ENCODE results near the gene SLC8A1. TPM values are rescaled to one million over a fixed set of nuclear protein-coding genes. Genes with fewer than 3 reads are reported as not detected.
"Not testable (repeated sequence)": the region's sequence is repeated elsewhere in the genome, so short reads cannot be mapped to it uniquely, and the experiment has no call there.

Gene SLC8A1
- polyA plus RNA-seq, 3 donors: 0.62 to 1.9 (median 0.79) TPM

GRCh38 chr2:40102447-40102846 lies 349.4 kb downstream of the SLC8A1 start:
- WGBS, 3 donors: 65 to 92% (median 90%) methylated on average over 6 of the region's 6 CpGs
- H3K27ac ChIP-seq (ENCODE audit: low read depth, low read length): no peak overlapping the region

DNA sequence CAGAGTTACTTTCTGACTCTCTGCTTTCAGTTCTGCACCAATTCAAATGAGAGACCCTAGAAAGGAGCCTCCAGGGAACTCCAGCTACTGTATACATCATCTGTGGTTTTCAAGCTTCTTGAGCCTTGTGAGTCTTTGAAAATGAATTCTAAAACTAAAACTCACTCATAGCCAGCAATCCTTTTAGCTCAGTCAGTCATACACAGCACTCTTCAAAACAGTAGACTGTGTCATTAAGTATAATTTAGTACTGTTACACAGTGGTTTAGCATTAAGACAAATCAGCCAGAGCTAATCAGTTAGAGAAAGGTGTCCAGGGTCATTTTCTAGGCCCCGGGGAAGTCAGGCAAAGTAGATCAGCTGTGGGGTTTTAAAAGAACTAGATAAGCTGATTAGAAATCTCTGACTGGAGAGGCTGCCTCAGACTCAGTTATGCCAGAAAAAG lies 350.7 kb downstream of the SLC8A1 start:
- no peak overlapping the region for H3K27ac ChIP-seq (ENCODE audit: low read depth, low read length)
- 1 to 40% (median 13%) methylated on average over 1 of the region's 1 CpG for WGBS, 3 donors

DNA sequence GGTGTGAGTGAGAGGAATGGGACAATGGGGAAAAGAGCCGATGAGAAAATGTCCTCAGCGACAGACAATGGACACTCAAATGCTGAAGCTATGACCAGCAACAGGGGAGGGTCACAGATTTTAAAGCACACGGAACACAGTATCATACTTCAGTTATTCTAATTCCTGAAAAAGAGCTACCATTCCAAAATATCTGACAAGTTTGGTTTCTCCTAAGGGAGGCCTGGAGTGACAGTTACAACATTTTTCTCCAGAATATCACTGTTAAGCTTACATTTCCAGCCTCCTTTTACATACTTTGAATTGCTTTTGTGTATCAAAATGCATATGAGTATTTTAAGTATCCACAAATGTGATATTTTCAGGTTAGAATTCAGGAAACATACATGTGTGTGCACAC lies 351.2 kb downstream of the SLC8A1 start:
- 91 to 92% (median 92%) methylated on average over 3 of the region's 3 CpGs for WGBS, 3 donors
- no peak overlapping the region for H3K27ac ChIP-seq (ENCODE audit: low read depth, low read length)

DNA sequence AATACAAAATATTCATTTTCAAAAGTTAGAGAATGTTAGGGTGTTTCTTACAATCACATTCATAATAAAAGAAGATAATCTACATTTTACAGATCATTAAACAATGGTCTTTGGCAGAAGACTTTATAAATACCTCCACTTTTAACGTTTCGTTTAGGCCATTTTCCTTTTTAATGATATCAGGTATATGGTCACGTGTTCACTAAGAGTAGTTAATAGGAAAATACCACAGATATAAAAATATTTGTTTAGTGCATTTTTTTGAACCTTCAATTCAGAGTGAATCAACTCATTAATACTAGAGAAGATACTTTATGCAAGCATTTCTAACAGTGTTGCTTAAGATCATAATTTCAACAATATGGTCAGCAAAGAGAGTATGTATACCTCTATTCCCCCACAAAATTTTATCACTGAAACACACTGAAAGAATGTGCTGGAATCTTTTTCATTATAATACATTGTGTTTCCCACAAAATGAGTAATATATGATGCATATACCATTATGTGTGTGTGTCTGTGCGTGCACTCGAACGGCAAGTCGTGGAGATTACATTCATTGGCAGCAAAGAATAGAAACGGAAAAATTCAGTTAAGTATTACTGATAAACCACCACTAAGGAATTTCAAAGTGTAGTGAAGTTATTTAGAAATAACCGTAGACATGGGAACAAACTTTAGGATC lies 353.0 kb downstream of the SLC8A1 start:
- no peak overlapping the region for H3K27ac ChIP-seq (ENCODE audit: low read depth, low read length)
- 81 to 96% (median 93%) methylated on average over 9 of the region's 9 CpGs for WGBS, 3 donors

GRCh38 chr2:40097691-40098385 lies 354.1 kb downstream of the SLC8A1 start:
- WGBS, 3 donors: 46 to 85% (median 81%) methylated on average over 2 of the region's 2 CpGs
- H3K27ac ChIP-seq (ENCODE audit: low read depth, low read length): no peak overlapping the region

GRCh38 chr2:40096360-40096759 lies 355.5 kb downstream of the SLC8A1 start:
- H3K27ac ChIP-seq (ENCODE audit: low read depth, low read length): no peak overlapping the region

DNA sequence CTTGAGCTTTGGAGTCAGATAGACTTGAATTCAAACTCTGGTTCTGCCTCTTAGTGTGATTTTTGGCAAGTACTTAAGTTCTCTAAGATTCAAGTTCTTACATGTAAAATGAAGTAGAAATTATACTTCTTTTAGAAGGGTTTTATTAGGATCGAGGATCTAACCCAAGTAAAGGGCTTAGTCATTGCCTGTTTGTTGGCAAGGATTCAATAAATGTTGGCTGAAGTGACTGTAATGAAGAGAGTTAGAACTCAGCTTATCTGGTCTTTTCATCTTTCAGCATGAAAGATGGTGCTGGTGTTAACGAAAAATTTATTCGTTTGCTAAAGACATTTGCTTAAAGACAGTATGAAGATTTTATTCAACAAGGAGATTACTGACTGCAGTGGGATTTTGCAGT lies 356.9 kb downstream of the SLC8A1 start:
- H3K27ac ChIP-seq (ENCODE audit: low read depth, low read length): no peak overlapping the region
- 18 to 57% (median 23%) methylated on average over 3 of the region's 3 CpGs for WGBS, 3 donors

DNA sequence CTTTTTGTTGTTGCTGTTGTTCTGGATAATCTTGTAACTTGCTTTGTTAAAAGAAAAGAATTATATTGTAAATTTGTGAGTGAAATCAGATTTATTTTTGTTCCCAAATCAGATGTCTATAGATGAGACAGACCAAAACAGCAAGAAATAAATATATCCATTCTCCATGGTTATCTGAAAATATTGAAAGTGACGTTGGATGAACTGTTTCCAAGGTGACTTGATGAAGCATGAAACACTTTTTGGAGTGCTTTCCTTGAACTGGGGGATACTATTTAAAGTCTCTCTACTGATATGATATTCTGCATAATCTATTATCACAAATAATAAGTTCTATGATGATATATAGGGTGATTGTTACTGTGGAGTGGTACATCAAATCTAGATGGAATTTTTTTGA lies 357.4 kb downstream of the SLC8A1 start:
- H3K27ac ChIP-seq (ENCODE audit: low read depth, low read length): no peak overlapping the region
- 74 to 86% (median 81%) methylated on average over 1 of the region's 1 CpG for WGBS, 3 donors

DNA sequence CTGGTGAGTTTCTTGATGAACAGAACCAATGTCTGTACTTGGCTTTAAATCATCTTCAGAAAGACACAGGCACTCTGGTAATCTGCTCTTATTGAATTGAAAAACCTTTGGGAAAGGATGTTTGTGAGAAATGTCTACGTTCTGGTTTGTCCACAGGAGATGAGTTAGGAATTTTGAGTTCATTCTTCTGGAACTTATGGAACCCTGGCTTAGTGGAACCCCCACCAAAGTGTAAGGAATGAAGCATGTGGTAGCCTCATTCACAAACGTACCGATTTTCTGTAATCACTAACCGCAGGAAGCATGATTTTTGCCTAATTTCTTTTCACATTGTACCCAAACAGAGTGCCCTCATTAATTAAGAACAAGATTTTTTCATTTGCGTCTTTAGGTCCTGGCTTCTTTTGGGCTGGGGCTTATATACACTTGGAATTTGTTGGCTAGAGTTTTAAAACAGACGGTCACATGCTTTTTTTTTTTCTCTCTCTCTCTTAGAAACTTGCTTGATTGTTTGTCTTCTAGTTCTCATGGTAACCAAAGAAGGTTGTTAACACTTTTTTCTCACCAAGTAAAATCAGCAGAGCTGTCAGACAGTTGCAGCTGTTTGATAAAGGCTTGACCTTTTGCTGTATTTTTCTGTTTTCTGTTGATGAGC lies 358.7 kb downstream of the SLC8A1 start:
- H3K27ac ChIP-seq (ENCODE audit: low read depth, low read length): no peak overlapping the region
- WGBS, 3 donors: 21 to 67% (median 57%) methylated on average over 6 of the region's 6 CpGs

- no peak overlapping the region for H3K27ac ChIP-seq (ENCODE audit: low read depth, low read length)
- WGBS, 3 donors: 87 to 95% (median 89%) methylated on average over 3 of the region's 3 CpGs
These were observed 361.8 kb downstream of the SLC8A1 start for GRCh38 chr2:40090044-40090443.

DNA sequence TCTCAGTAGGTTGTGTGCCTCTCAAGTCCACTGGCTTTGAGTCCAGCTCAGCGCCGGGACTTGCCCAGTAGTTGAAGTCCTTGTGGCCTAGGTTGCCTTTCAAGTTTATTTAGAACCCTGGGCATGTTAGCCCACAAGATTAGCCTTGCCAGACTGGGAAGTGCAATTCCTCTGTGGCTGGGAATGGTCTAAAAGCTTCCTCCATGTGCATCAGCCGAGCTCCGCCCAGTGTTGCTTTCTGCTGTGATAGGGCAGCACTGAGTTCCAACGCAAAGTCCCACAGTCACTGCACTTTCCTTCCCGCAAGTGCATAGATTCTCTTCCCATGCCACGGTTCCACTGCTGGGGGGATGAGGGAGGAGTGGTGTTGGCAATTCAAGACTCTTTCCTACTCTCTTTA lies 364.0 kb downstream of the SLC8A1 start:
- 93 to 95% (median 94%) methylated on average over 7 of the region's 7 CpGs for WGBS, 3 donors
- H3K27ac ChIP-seq (ENCODE audit: low read depth, low read length): no peak overlapping the region

- 66 to 81% (median 74%) methylated on average over 5 of the region's 5 CpGs for WGBS, 3 donors
- H3K27ac ChIP-seq (ENCODE audit: low read depth, low read length): no peak overlapping the region
These were observed 364.5 kb downstream of the SLC8A1 start for GRCh38 chr2:40087434-40087833.

GRCh38 chr2:40085786-40086185 lies 366.1 kb downstream of the SLC8A1 start:
- no peak overlapping the region for H3K27ac ChIP-seq (ENCODE audit: low read depth, low read length)
- WGBS, 3 donors: 93 to 100% (median 93%) methylated on average over 2 of the region's 2 CpGs

DNA sequence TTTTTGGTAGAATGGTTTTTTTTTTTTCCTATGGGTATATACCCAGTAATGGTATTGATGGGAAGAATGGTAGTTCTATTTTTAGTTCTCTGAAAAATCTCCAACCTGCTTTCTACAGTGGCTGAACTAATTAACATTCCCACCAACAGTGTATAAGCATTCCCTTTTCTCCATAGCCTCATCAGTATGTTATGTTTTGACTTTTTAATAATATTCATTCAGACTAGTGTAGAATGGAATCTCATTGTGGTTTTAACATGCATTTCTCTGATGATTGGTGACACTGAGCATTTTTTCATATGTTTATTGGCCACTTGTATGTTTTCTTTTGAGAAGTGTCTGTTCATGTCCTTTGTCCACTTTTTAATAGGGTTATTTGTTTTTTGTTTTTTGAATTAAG lies 378.6 kb downstream of the SLC8A1 start:
- H3K27ac ChIP-seq (ENCODE audit: low read depth, low read length): not testable (repeated sequence)

DNA sequence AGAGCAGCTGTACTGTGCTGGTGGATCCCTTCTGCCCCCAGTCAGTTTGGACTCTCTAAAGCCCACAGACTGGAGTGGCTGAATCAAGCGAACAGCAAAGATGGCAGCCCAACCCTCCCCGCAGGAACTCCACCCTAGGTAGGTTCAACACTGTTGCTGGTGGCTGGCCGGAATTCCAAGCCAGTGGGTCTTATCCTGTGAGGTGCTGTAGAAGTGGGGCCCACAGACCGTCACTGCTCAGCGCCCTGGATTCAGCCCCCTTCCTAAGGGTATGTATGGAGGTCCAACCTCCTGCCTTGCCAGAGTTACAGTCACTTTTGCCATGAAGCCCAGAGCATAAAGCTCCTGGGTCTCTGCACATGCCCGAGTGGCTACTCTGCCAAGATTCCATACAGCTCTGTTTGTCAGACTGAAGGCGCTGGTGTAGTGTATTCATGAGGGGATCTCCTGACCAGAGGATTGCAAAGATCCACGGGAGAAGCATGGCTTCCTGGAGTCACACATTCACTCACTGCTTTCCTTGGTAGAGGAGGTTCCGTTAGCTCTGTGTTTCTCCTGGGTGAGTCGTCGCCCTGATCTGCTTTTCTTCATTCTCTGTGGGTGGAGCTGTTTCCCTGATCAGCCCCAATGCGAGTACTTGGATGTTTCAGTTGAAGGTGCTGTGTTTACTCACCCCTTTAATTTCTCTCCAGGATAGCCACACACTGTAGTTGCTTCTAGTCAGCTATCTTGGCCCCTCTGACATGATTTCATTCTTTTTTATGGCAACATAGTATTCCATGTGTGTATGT lies 379.3 kb downstream of the SLC8A1 start:
- 86 to 93% (median 90%) methylated on average over 12 of the region's 12 CpGs for WGBS, 3 donors

DNA sequence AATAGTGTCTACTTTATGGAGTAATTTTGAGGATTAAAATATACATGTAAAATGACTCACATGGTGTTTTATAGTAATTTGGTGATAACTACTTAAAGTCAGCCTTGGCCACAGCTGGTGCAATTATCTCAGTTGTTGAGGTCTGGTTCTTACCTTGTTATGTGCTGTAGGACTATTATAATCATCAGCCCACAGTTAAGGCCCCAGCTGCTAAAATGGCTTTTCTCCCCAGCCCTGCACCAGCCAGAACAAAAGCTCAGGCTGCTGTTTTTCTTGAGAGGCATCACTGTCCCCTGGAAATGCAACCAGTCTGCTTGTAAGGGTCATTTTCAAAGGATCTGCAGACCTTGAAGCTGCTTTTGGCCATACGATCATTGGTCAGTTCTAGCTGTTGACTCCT lies 389.5 kb downstream of the SLC8A1 start:
- 79 to 96% (median 88%) methylated on average over 1 of the region's 1 CpG for WGBS, 3 donors
- no peak overlapping the region for H3K27ac ChIP-seq (ENCODE audit: low read depth, low read length)

More for the DNA sequence above, 379.3 kb downstream of the SLC8A1 start:
- no peak overlapping the region for H3K27ac ChIP-seq (ENCODE audit: low read depth, low read length)

DNA sequence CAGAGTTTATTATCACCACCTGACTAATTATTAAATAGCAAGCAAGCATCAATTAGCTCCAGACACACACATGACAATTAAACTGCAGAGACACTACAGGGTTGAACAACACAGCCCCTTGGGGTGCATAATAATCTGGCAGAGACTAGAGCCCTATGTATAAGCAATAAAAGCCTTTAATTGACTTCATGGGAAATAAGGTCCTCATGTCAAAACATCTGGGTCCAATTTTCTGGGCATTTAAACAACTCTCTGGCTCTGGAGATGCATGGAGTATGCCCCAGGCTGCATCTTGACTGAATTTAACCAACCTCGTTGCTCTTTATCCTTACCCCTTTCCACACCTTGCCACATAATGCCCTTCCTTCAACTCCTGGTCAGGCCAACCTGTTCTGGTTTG lies 402.1 kb downstream of the SLC8A1 start:
- H3K27ac ChIP-seq (ENCODE audit: low read depth, low read length): no peak overlapping the region
- 61 to 81% (median 70%) methylated on average over 1 of the region's 1 CpG for WGBS, 3 donors

GRCh38 chr2:40048506-40048905 lies 403.4 kb downstream of the SLC8A1 start:
- no peak overlapping the region for H3K27ac ChIP-seq (ENCODE audit: low read depth, low read length)
- 77 to 92% (median 82%) methylated on average over 1 of the region's 1 CpG for WGBS, 3 donors

DNA sequence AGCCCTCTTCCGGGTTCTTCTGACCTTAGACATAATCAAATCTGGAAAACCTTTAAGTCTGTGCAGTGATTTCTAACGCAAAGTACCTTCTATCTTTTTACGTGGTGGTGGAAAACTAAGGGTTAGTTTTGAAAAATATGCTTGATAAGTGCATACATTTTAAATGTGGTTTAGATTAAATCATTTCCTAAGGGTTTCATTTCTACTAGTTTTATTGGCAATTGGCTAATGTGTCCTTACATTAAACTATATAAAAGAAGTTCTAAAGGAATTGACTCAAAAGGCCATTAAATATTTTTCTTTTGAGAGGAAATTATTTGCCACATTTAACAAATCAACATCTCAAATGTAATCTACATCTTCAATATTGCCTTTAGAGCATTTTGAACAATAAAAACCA lies 404.5 kb downstream of the SLC8A1 start:
- H3K27ac ChIP-seq (ENCODE audit: low read depth, low read length): no peak overlapping the region
- 71 to 90% (median 89%) methylated on average over 3 of the region's 3 CpGs for WGBS, 3 donors

All from adipose tissue (tissue), 3 donors.